Ascending aorta (tissue), 2 donors: ENCODE measurements around the gene SCO2. TPM values are rescaled to one million over a fixed set of nuclear protein-coding genes. Genes with fewer than 3 reads are reported as not detected.
"Not testable (repeated sequence)": the region's sequence is repeated elsewhere in the genome, so short reads cannot be mapped to it uniquely, and the experiment has no call there.

Experiments
- DNase-seq, 2 donors: peaks; one replicate each; pipeline ENCODE4 v3.0.0-alpha.2; 2019; ENCODE audit warnings: low spot score in 2 of 2
- H3K27ac ChIP-seq, 2 donors: fragments of 200-600 bp; sonication (generic); one replicate each; pipeline ENCODE4 v1.5.1; 2016 to 2017; ENCODE audit warnings: mild to moderate bottlenecking in 1 of 2
- H3K27me3 ChIP-seq: fragments of 200-600 bp; sonication (generic); one replicate; pipeline ENCODE4 v1.5.1; 2017
- H3K36me3 ChIP-seq, 2 donors: fragments of 200-600 bp; sonication (generic); one replicate each; pipeline ENCODE4 v1.5.1; 2016
- H3K4me1 ChIP-seq, 2 donors: fragments of 200-600 bp; sonication (generic); one replicate each; pipeline ENCODE4 v1.5.1; 2016 to 2017; ENCODE audit warnings: mild to moderate bottlenecking in 1 of 2
- H3K4me3 ChIP-seq, 2 donors: fragments of 200-600 bp; sonication (generic); one replicate each; pipeline ENCODE4 v1.5.1; 2016 to 2017; ENCODE audit warnings: mild to moderate bottlenecking in 1 of 2
- H3K9me3 ChIP-seq, 2 donors: fragments of 200-600 bp; sonication (generic); one replicate each; pipeline ENCODE4 v1.5.1; 2016
- CTCF ChIP-seq, 3 experiments: fragments of 200-600 bp in 2 of 3; fragments of 450-650 bp in 1 of 3; sonication (generic) in 2 of 3; IDR thresholded peaks; one replicate each; pipeline ENCODE4 v1.5.1; 2016 to 2019; ENCODE audit warnings: antibody characterized with exemption in 3 of 3, mild to moderate bottlenecking in 1 of 3, moderate library complexity in 1 of 3
- intact Hi-C: fragments of 100-400 bp; cut with DNase I; formaldehyde crosslinking; loops from one replicate; pipeline ENCODE4 v1.15.1; 2023
- total RNA-seq: library from RNA; depleted of rRNA; stranded (reverse); fragments of >200 nt; gene quantifications from one replicate; pipeline ENCODE4 v1.1.0, GENCODE V29; 2016

SCO2 gene
- total RNA-seq, 1 donor from 2014 or later, result not detected

GRCh38 chr22:50540381-50540780 is 15.0 kb upstream of the SCO2 start:
- Histone ChIP-seq H3K9me3 (no peaks in the 10 kb centered on the region), H3K4me3 (no peak overlapping the region), H3K4me1 (peaks cover 3 to 6% of the 10 kb centered on the region in 2 donors), H3K27ac (peak overlapping the region; percentile 76 to 77), H3K36me3 (no peaks in the 10 kb centered on the region), H3K27me3 (no peaks in the 10 kb centered on the region)
- intact Hi-C loops, result no loop called here
- DNase-seq, result no peak
- no peak for TF ChIP-seq CTCF (IDR thresholded peaks at IDR 0.05)

- intact Hi-C loops, result no loop called here
- Histone ChIP-seq H3K4me3 (no peak overlapping the region), H3K36me3 (no peaks in the 10 kb centered on the region), H3K27ac (peak overlapping the region; percentile 76 to 77), H3K4me1 (peaks cover 0 to 4% of the 10 kb centered on the region in 2 donors), H3K9me3 (no peaks in the 10 kb centered on the region), H3K27me3 (no peaks in the 10 kb centered on the region)
- DNase-seq, result no peak
- no peak for TF ChIP-seq CTCF (IDR thresholded peaks at IDR 0.05)
Measured at GRCh38 chr22:50537765-50538164, 12.4 kb upstream of the SCO2 start.

GRCh38 chr22:50536226-50536625 is 10.8 kb upstream of the SCO2 start:
- intact Hi-C loops, result no loop called here
- Histone ChIP-seq H3K4me3 (no peak overlapping the region), H3K4me1 (peaks cover 10 to 17% of the 10 kb centered on the region in 2 donors), H3K27ac (no peak overlapping the region), H3K36me3 (no peaks in the 10 kb centered on the region), H3K9me3 (no peaks in the 10 kb centered on the region), H3K27me3 (peaks cover 8% of the 10 kb centered on the region)
- no peak for TF ChIP-seq CTCF (IDR thresholded peaks at IDR 0.05)
- no peak for DNase-seq

GRCh38 chr22:50535113-50535512 is 9.7 kb upstream of the SCO2 start:
- intact Hi-C loops, result no loop called here
- Histone ChIP-seq H3K27ac (no peak overlapping the region), H3K4me3 (no peak overlapping the region), H3K4me1 (peaks cover 12 to 25% of the 10 kb centered on the region in 2 donors), H3K36me3 (no peaks in the 10 kb centered on the region), H3K27me3 (peaks cover 11% of the 10 kb centered on the region), H3K9me3 (no peaks in the 10 kb centered on the region)
- DNase-seq, result no peak
- TF ChIP-seq CTCF (IDR thresholded peaks at IDR 0.05), result no peak

GRCh38 chr22:50533856-50534711 is 8.7 kb upstream of the SCO2 start:
- H3K4me1 ChIP-seq, result peaks cover 12 to 28% of the 10 kb centered on the region in 2 donors
- peaks cover 11% of the 10 kb centered on the region for H3K27me3 ChIP-seq
- intact Hi-C loops, H3K36me3 ChIP-seq, DNase-seq, H3K4me3 ChIP-seq, H3K9me3 ChIP-seq, H3K27ac ChIP-seq: not testable (repeated sequence)
